ENCODE data around the gene EFCAB13.

DNA sequence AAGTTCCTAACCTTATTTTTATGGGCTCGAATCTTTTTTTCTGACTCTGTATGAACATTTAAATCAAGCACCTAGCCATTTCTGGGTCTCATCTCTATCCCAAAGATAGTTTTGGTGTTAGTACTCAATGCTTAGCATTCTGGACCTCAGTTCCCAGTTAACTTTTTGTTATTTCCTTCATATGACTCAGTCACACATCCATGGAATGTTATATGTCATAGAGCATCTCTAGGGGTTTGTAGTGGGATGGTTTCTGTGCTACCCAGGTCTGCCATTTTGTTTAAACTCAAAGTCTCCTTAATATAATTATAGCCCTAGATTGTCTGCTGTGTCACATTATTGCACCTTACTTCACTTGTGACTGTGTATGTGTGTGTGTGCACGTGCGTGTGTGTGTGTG lies 90.1 kb downstream of the EFCAB13 start:
- TF ChIP-seq, protein P1, sequence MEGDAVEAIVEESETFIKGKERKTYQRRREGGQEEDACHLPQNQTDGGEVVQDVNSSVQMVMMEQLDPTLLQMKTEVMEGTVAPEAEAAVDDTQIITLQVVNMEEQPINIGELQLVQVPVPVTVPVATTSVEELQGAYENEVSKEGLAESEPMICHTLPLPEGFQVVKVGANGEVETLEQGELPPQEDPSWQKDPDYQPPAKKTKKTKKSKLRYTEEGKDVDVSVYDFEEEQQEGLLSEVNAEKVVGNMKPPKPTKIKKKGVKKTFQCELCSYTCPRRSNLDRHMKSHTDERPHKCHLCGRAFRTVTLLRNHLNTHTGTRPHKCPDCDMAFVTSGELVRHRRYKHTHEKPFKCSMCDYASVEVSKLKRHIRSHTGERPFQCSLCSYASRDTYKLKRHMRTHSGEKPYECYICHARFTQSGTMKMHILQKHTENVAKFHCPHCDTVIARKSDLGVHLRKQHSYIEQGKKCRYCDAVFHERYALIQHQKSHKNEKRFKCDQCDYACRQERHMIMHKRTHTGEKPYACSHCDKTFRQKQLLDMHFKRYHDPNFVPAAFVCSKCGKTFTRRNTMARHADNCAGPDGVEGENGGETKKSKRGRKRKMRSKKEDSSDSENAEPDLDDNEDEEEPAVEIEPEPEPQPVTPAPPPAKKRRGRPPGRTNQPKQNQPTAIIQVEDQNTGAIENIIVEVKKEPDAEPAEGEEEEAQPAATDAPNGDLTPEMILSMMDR (tag by site-specific recombination; IDR thresholded peaks at IDR 0.05) = no peak
- TF ChIP-seq, protein P2, sequence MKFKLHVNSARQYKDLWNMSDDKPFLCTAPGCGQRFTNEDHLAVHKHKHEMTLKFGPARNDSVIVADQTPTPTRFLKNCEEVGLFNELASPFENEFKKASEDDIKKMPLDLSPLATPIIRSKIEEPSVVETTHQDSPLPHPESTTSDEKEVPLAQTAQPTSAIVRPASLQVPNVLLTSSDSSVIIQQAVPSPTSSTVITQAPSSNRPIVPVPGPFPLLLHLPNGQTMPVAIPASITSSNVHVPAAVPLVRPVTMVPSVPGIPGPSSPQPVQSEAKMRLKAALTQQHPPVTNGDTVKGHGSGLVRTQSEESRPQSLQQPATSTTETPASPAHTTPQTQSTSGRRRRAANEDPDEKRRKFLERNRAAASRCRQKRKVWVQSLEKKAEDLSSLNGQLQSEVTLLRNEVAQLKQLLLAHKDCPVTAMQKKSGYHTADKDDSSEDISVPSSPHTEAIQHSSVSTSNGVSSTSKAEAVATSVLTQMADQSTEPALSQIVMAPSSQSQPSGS (tag by site-specific recombination; IDR thresholded peaks at IDR 0.05; ENCODE audit: low read depth) = no peak
- TF ChIP-seq ZNF132 (tag by site-specific recombination; IDR thresholded peaks at IDR 0.05; ENCODE audit: borderline replicate concordance) (no peak), ZNF426 (tag by site-specific recombination; IDR thresholded peaks at IDR 0.05) (no peak), ZNF654 (tag by site-specific recombination; IDR thresholded peaks at IDR 0.05; ENCODE audit: low read depth) (no peak), YY1 (tag by site-specific recombination; IDR thresholded peaks at IDR 0.05) (no peak), ZNF184 (tag by site-specific recombination; IDR thresholded peaks at IDR 0.05) (no peak), ZNF76 (tag by site-specific recombination; IDR thresholded peaks at IDR 0.05; ENCODE audit: borderline replicate concordance, low read depth) (no peak), ZNF610 (tag by site-specific recombination; IDR thresholded peaks at IDR 0.05; ENCODE audit: borderline replicate concordance) (no peak), FEZF1 (tag by site-specific recombination; IDR thresholded peaks at IDR 0.05) (no peak), ZNF16 (tag by site-specific recombination; IDR thresholded peaks at IDR 0.05; ENCODE audit: low read depth) (no peak)
- TF ChIP-seq, protein P3, sequence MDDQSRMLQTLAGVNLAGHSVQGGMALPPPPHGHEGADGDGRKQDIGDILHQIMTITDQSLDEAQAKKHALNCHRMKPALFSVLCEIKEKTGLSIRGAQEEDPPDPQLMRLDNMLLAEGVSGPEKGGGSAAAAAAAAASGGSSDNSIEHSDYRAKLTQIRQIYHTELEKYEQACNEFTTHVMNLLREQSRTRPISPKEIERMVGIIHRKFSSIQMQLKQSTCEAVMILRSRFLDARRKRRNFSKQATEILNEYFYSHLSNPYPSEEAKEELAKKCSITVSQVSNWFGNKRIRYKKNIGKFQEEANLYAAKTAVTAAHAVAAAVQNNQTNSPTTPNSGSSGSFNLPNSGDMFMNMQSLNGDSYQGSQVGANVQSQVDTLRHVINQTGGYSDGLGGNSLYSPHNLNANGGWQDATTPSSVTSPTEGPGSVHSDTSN (CRISPR knock-in tag; IDR thresholded peaks at IDR 0.05) = no peak
- TF ChIP-seq, protein P4, sequence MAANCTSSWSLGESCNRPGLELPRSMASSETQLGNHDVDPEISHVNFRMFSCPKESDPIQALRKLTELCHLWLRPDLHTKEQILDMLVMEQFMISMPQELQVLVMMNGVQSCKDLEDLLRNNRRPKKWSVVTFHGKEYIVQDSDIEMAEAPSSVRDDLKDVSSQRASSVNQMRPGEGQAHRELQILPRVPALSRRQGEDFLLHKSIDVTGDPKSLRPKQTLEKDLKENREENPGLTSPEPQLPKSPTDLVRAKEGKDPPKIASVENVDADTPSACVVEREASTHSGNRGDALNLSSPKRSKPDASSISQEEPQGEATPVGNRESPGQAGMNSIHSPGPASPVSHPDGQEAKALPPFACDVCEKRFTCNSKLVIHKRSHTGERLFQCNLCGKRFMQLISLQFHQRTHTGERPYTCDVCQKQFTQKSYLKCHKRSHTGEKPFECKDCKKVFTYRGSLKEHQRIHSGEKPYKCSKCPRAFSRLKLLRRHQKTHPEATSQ (tag by site-specific recombination; IDR thresholded peaks at IDR 0.05) = no peak
- TF ChIP-seq, protein P5, sequence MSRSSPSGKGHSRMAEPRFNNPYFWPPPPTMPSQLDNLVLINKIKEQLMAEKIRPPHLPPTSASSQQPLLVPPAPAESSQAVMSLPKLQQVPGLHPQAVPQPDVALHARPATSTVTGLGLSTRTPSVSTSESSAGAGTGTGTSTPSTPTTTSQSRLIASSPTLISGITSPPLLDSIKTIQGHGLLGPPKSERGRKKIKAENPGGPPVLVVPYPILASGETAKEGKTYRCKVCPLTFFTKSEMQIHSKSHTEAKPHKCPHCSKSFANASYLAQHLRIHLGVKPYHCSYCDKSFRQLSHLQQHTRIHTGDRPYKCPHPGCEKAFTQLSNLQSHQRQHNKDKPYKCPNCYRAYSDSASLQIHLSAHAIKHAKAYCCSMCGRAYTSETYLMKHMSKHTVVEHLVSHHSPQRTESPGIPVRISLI (tag by site-specific recombination; IDR thresholded peaks at IDR 0.05) = no peak

All from HEK293 (cell line).